Activated naive CD4-positive, alpha-beta T cell treated with anti-CD3 and anti-CD28 coated beads, Interleukin-2, amount 10 ng/mL, durations not matched to agents 7 days and 5 days (primary cell): ENCODE data around the gene DLEC1.

Experiments used
- CTCF ChIA-PET: fragments of 350-600 bp; sonication (Branson Sonifier 250); formaldehyde crosslinking; loops from one replicate; lab custom pipeline; 2021; ENCODE audit warnings: antibody characterized with exemption; lab: Charles Lee
- DNase-seq: peaks from one replicate; pipeline ENCODE4 v3.0.0-alpha.2; 2020
- H3K27ac Mint-ChIP-seq: one replicate; pipeline ENCODE4 v1.8.0; 2021; ENCODE audit warnings: mild to moderate bottlenecking, moderate library complexity, mixed read lengths
- H3K27me3 Mint-ChIP-seq: one replicate; pipeline ENCODE4 v1.8.0; 2021; ENCODE audit warnings: mild to moderate bottlenecking, mixed read lengths
- H3K36me3 Mint-ChIP-seq: one replicate; pipeline ENCODE4 v1.8.0; 2021; ENCODE audit warnings: mixed read lengths
- H3K4me1 Mint-ChIP-seq: one replicate; pipeline ENCODE4 v1.8.0; 2021; ENCODE audit warnings: mixed read lengths
- H3K4me3 Mint-ChIP-seq: one replicate; pipeline ENCODE4 v1.8.0; 2021; ENCODE audit warnings: mild to moderate bottlenecking, moderate library complexity, mixed read lengths
- H3K9me3 Mint-ChIP-seq: one replicate; pipeline ENCODE4 v1.8.0; 2021; ENCODE audit warnings: mixed read lengths

The DLEC1 gene

DNA sequence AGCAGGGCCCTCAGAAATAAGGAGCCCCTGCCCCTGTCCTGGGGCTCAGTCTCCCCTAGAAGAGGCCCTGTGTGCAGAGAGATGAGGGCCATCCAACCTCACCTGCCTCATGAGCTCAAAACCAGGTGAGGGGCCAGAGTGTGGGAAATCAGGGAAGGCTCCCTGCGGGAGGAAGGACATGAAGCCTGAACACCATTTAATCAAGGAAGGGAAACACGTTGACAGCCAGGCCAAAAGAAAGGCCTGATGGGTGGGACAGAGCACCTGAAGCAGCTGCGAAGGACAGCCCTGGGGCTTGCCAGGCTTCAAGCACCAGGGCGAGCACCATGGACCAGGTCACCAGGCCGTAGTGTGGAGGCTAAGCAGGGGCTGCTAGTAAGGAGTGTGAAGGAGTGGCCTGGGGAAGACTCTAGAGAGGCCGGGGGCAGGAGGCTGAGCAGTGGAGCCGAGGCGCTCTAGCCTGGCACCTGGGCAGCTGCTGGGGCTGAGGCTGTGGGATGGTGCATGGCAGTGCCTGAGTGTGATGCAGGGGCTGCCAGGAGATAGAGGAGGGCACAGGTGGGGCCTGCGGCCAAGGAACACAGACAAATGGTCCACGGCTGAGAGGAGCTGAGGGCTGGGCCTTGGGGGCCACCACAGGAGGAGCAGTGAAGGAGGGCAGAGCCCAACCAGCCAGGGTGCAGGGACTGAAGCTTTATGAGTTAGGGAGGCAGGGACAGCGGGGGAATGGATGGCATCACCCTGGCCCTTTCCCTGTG, 81.9 kb downstream of the DLEC1 start:
- CTCF ChIA-PET: interaction anchor here (1.1 to 7.6 kb wide), 4 partner anchors 12 to 225 kb away, joined by 3 to 76 read pairs (median 15); partner anchors contain the start of gene XYLB
- Mint-ChIP-seq H3K4me1 (peaks cover 3% of the 10 kb centered on the region), H3K27me3 (no peaks in the 10 kb centered on the region), H3K36me3 (peaks cover 46% of the 10 kb centered on the region), H3K27ac (no peak overlapping the region), H3K4me3 (no peak overlapping the region), H3K9me3 (no peaks in the 10 kb centered on the region)
- DNase-seq: no peak

DNA sequence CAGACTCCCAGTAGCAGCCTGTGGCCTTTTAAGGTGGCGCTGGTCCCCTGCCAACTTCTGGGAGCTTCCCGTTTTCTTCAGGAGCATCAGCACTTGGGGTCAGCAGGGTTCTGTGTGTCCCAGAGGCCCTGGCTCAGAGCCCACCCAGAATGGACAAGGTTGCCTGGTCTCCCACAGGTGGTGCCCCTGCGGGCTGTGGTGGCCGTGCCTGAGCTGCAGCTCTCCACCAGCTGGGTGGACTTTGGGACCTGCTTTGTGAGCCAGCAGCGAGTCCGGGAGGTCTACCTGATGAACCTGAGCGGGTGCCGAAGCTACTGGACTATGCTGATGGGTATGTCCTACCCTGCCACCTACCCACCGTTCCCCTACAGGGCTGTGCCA, 82.4 kb downstream of the DLEC1 start:
- Mint-ChIP-seq H3K27me3 (no peaks in the 10 kb centered on the region), H3K9me3 (no peaks in the 10 kb centered on the region), H3K27ac (no peak overlapping the region), H3K4me3 (no peak overlapping the region), H3K36me3 (peaks cover 48% of the 10 kb centered on the region), H3K4me1 (peaks cover 3% of the 10 kb centered on the region)
- CTCF ChIA-PET: interaction anchor here (7.6 kb wide), 1 partner anchor 224 kb away, joined by 76 read pairs; the partner anchor contains the start of gene XYLB
- DNase-seq: no peak

- CTCF ChIA-PET: interaction anchor here (0.6 to 7.6 kb wide), 2 partner anchors 224 to 343 kb away, joined by 3 to 76 read pairs; partner anchors contain the start of gene XYLB
- H3K36me3 Mint-ChIP-seq: peaks cover 53% of the 10 kb centered on the region
- no peaks in the 10 kb centered on the region for H3K9me3 Mint-ChIP-seq
These were observed 82.9 kb downstream of the DLEC1 start for GRCh38 chr3:38121832-38122461.

GRCh38 chr3:38122712-38123290, 83.8 kb downstream of the DLEC1 start:
- Mint-ChIP-seq H3K27ac (no peak overlapping the region), H3K4me3 (no peak overlapping the region), H3K27me3 (no peaks in the 10 kb centered on the region), H3K9me3 (no peaks in the 10 kb centered on the region), H3K36me3 (peaks cover 61% of the 10 kb centered on the region), H3K4me1 (peaks cover 3% of the 10 kb centered on the region)
- no peak for DNase-seq
- CTCF ChIA-PET: interaction anchor here (0.6 to 7.6 kb wide), 2 partner anchors 223 to 342 kb away, joined by 3 to 76 read pairs; partner anchors contain the start of gene XYLB

More at GRCh38 chr3:38121832-38122461, 82.9 kb downstream of the DLEC1 start:
- no peaks in the 10 kb centered on the region for H3K27me3 Mint-ChIP-seq
- no peak overlapping the region for H3K27ac Mint-ChIP-seq
- H3K4me3 Mint-ChIP-seq: no peak overlapping the region
- peaks cover 3% of the 10 kb centered on the region for H3K4me1 Mint-ChIP-seq
- DNase-seq: no peak

DNA sequence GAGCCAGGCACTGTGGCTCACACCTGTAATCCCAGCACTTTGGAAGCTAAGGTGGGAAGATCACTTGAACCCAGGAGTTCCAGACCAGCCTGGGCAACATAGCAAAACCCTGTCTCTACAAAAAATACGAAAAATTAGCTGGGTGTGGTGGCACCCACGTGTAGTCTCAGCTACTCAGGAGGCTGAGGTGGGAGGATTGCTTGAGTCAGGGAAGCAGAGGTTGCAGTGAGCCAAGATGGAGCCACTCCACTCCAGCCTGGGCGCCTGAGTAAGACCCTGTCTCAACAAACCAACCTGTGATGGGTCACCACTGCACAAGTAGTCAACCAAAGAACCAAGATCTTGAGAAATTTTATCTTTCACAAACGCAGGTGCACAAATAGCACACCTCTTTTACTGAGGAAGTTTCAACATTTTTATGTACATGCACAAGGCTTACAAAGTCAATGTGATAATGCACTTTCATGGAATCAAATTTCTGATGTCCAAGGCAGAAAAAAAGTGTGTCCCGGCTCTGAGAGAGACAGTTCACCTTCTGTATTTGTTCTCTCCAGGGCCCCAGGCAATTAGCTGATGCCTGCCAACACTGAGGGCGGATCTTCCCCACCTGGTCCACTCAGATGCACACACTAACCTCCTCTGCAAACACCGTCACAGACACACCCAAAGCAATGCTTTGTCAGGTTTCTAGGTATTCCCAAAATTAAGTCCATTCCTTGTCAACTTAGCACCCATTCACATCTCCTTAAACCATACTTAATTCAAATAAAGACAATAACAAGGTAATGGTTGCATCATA, 85.5 kb downstream of the DLEC1 start:
- Mint-ChIP-seq H3K36me3 (peaks cover 61% of the 10 kb centered on the region), H3K27me3 (no peaks in the 10 kb centered on the region), H3K4me1 (no peaks in the 10 kb centered on the region), H3K9me3 (no peaks in the 10 kb centered on the region), H3K27ac (no peak overlapping the region), H3K4me3 (no peak overlapping the region)
- DNase-seq: no peak
- CTCF ChIA-PET: no interaction called here

DNA sequence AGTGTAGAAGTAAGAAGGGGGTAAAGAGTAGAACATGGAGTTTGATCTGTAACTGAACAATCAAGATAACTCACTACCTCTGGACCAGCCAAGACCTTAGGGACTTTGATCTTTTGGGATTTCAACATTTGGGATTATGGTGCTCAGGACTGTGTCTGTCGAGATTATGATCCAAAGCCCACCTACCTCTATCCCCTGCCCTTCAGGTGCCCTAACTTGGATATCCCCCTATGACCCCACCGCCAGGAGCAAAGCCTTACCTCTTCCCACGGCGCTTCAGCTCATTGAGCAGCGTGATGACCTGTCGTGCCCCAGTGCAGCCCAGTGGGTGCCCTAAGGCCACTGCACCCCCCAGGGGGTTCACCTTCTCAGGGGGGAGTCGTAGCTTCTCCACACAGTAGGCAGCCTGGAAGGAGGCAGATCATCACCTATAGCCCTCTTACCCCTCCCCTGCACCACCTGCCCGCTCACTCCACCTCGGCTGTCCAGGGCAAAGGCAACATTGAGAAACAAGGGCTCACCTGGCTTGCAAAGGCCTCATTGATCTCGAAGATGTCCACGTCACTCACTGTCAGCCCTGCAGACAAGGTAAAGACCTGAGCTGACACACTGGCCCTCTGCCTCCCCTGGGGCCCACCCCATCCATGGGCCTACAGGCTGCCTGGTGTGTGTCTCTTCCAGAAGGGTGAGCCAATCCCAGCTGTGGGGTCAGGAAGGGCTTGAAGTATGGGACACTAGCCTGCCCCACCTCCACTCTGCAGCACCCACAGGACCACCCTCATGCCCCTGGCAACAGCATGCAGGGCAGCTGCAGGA, 86.5 kb downstream of the DLEC1 start:
- H3K9me3 Mint-ChIP-seq: no peaks in the 10 kb centered on the region
- H3K4me1 Mint-ChIP-seq: no peaks in the 10 kb centered on the region
- H3K4me3 Mint-ChIP-seq: no peak overlapping the region
- peaks cover 63% of the 10 kb centered on the region for H3K36me3 Mint-ChIP-seq
- H3K27me3 Mint-ChIP-seq: no peaks in the 10 kb centered on the region
- no peak overlapping the region for H3K27ac Mint-ChIP-seq
- DNase-seq: no peak
- CTCF ChIA-PET: interaction anchor here (1.3 kb wide), 1 partner anchor 221 kb away, joined by 3 read pairs; the partner anchor contains the start of gene XYLB

DNA sequence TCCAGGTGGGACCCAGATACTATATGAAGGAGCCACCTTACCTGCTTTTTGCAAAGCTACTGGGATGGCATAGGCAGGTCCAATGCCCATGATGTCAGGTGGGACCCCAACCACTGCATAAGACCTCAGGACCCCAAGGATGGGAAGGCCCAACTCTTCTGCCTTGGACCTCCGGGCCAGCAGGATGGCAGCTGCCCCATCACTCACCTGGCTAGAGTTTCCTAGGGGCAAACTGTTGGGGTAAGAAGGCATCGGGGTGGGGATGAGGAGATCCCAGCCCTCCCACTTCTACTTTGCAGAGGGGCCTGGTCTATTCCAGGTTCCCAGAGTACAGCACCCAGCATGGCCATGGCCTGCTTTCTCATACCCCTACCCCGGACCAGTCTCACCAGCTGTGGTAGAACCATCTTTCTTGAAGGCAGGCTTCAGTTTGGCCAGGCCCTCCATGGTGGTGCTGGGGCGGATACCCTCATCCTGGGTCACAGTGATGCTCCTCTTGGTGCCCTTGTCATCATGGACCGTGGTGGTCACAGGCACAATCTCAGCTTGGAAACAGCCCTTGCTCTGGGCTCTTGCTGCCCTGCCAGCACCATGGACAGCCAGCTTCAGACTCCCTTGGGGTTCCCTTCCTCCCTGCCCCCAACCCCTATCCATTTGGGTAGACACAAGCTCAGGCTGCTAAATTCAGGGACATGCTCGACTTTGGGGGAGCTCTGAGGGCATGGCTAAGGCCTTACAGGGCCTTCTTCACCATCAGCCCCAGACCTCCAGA, 87.3 kb downstream of the DLEC1 start:
- Mint-ChIP-seq H3K27ac (peak overlapping the region; percentile 37), H3K36me3 (peaks cover 61% of the 10 kb centered on the region), H3K4me3 (no peak overlapping the region), H3K27me3 (no peaks in the 10 kb centered on the region), H3K4me1 (no peaks in the 10 kb centered on the region), H3K9me3 (no peaks in the 10 kb centered on the region)
- CTCF ChIA-PET: interaction anchor here (0.7 to 1.3 kb wide), 2 partner anchors 9 to 220 kb away, joined by 3 read pairs; partner anchors contain the start of gene XYLB
- no peak for DNase-seq

DNA sequence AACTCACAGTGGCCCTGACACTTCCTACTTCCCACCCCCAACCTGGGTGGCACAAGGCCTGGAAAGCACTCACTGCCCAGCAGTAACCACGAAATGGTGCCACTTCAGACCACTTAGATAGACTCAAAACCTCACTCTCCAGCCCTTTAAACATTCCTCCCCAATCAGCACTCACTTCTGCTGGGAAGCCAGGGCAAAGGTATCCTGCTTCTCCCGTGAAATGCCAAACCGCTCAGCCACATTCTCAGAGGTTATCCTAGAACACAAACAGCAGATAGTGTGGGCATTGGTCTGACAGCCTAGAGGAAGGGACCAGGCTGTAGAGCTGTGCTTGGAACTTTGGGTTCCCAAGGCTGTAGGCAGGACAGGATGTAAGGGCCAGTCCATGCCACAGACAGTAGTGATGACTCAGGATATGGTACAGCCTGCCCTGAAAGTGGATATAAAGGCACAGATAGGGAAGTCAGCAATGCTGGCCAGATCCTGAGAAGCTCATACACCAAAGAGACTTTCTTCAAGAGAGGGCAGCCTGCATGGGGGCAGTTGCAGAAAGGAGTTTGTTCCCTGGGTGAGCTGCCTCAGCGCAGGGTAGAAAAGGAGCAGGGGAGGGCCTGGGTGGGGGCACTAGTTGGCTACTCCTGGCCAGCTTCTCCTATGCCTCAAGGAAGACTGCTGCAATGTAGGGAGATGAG, 88.7 kb downstream of the DLEC1 start:
- Mint-ChIP-seq H3K27me3 (no peaks in the 10 kb centered on the region), H3K4me3 (no peak overlapping the region), H3K4me1 (peaks cover 9% of the 10 kb centered on the region), H3K27ac (peak overlapping the region; percentile 42), H3K36me3 (peaks cover 62% of the 10 kb centered on the region), H3K9me3 (no peaks in the 10 kb centered on the region)
- CTCF ChIA-PET: interaction anchor here (0.8 kb wide), 1 partner anchor 14 kb away, joined by 3 read pairs; no protein-coding TSS in a partner anchor
- no peak for DNase-seq

DNA sequence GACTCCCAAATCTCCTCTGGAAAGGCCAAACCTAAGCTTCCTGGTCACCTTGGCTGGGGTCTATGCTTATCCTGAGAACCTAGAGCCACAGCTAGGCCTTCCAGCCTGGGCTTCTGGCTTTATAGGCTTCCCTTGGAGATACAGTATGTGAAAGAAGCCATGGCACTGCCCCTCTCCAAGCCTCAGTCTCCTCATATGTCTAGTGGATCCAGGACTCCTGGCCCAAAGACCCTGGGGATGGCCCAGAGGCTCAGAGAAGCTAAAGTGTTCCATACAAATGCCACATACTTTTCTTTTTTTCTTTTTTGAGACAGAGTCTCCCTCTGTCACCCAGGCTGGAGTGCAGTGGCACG, 89.3 kb downstream of the DLEC1 start:
- H3K4me1 Mint-ChIP-seq: peaks cover 12% of the 10 kb centered on the region
- no peak overlapping the region for H3K27ac Mint-ChIP-seq
- CTCF ChIA-PET: interaction anchor here (0.8 to 3.5 kb wide), 3 partner anchors 10 to 354 kb away, joined by 3 to 17 read pairs (median 3); no protein-coding TSS in a partner anchor
- H3K27me3 Mint-ChIP-seq: no peaks in the 10 kb centered on the region
- H3K4me3 Mint-ChIP-seq: no peak overlapping the region
- H3K9me3 Mint-ChIP-seq: no peaks in the 10 kb centered on the region
- DNase-seq: no peak
- peaks cover 58% of the 10 kb centered on the region for H3K36me3 Mint-ChIP-seq

DNA sequence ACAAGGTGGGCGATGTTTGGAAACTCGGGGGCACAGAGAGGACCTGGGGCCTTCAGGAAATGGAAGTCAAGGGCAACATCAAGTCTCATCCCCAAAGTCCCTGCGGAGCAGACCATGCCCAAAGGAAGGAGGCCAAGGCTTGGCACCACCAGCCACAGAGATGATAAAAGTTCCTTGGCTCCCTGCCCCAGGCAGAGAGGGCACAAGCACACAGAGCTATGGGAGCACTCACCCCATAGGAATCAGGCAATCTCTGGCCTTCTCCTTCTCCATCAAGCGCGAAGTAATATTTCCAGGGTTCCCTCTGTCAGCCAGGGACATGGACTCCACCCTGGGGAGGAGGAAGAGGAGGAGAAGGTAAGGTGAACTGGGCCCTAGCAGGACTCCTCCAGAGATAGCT, 90.0 kb downstream of the DLEC1 start:
- peaks cover 19% of the 10 kb centered on the region for H3K4me1 Mint-ChIP-seq
- CTCF ChIA-PET: interaction anchor here (0.9 to 3.5 kb wide), 2 partner anchors 11 to 353 kb away, joined by 3 to 17 read pairs; no protein-coding TSS in a partner anchor
- H3K27me3 Mint-ChIP-seq: no peaks in the 10 kb centered on the region
- H3K27ac Mint-ChIP-seq: no peak overlapping the region
- no peak for DNase-seq
- H3K4me3 Mint-ChIP-seq: no peak overlapping the region
- no peaks in the 10 kb centered on the region for H3K9me3 Mint-ChIP-seq
- peaks cover 61% of the 10 kb centered on the region for H3K36me3 Mint-ChIP-seq

GRCh38 chr3:38130631-38131065, 91.6 kb downstream of the DLEC1 start:
- H3K27ac Mint-ChIP-seq: no peak overlapping the region
- H3K4me3 Mint-ChIP-seq: no peak overlapping the region
- peaks cover 61% of the 10 kb centered on the region for H3K36me3 Mint-ChIP-seq
- no peaks in the 10 kb centered on the region for H3K27me3 Mint-ChIP-seq
- CTCF ChIA-PET: interaction anchor here (1.0 to 3.5 kb wide), 5 partner anchors 9 to 215 kb away, joined by 3 to 17 read pairs (median 3); no protein-coding TSS in a partner anchor
- no peaks in the 10 kb centered on the region for H3K9me3 Mint-ChIP-seq
- peaks cover 35% of the 10 kb centered on the region for H3K4me1 Mint-ChIP-seq
- no peak for DNase-seq
